D721Med (cell line): Measurements from ENCODE around the gene CDON.

ENCODE experiments used
- DNase-seq: peaks from one replicate; pipeline ENCODE4 v3.0.0; 2011; ENCODE audit warnings: low spot score; ENCODE audit not compliant: insufficient read length
- FAIRE-seq: peaks from 2 replicates; lab custom pipeline; 2011; peaks lifted over from hg19 to GRCh38; lab: Jason Lieb, UNC
- TF ChIP-seq, protein P1 (sequence below): IDR thresholded peaks from 2 replicates; pipeline ENCODE4 v1.5.1; 2012; ENCODE audit warnings: mild to moderate bottlenecking, control low read depth; ENCODE audit not compliant: insufficient read depth; ENCODE audit errors: missing control alignments

The CDON gene

DNA sequence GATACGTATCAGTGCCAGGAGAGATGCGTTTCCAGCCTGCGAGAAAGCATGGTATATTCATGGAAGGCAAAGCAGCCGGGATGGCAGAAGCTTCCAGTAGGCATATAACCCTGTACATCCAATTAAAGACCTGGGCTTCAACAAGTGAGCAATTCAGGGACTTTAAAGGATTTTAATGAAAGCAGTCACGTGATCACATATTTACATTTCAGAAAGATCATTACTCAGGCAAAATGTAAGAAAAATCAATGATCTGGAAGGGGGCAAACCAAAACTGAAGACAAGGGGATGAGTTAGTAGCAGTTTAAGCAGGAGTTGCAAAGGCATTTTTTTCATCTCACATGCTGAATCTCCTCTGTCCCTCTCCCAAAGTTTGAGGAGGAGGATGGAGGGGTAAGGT is 7.8 kb downstream of the CDON start:
- FAIRE-seq (no peak), DNase-seq (no peak)
- TF ChIP-seq, protein P1, sequence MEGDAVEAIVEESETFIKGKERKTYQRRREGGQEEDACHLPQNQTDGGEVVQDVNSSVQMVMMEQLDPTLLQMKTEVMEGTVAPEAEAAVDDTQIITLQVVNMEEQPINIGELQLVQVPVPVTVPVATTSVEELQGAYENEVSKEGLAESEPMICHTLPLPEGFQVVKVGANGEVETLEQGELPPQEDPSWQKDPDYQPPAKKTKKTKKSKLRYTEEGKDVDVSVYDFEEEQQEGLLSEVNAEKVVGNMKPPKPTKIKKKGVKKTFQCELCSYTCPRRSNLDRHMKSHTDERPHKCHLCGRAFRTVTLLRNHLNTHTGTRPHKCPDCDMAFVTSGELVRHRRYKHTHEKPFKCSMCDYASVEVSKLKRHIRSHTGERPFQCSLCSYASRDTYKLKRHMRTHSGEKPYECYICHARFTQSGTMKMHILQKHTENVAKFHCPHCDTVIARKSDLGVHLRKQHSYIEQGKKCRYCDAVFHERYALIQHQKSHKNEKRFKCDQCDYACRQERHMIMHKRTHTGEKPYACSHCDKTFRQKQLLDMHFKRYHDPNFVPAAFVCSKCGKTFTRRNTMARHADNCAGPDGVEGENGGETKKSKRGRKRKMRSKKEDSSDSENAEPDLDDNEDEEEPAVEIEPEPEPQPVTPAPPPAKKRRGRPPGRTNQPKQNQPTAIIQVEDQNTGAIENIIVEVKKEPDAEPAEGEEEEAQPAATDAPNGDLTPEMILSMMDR: no peak

DNA sequence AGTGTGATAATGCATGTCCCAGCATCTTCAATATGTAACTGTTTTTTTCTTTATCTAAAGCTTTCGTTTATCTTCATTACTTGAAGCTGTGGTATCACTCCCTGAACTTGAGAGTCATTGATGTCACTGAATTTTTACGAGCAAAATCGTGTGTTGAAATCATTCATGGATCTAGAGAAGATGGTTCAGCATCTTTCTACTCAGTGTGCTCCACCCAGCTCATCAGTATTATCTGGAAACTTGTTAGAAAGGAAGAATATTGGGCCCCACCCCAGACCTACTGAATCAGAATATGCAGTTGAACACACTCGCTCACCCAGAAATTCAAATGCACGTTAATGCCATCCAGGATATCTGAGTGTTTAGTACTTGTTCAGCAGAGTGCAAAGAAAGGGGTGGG is 8.3 kb downstream of the CDON start:
- FAIRE-seq: no peak

GRCh38 chr11:126053415-126054286 is 9.0 kb downstream of the CDON start:
- FAIRE-seq: no peak
- TF ChIP-seq, protein P1: no peak
- DNase-seq: no peak

More for the DNA sequence above, 8.3 kb downstream of the CDON start:
- TF ChIP-seq, protein P1: no peak
- no peak for DNase-seq

DNA sequence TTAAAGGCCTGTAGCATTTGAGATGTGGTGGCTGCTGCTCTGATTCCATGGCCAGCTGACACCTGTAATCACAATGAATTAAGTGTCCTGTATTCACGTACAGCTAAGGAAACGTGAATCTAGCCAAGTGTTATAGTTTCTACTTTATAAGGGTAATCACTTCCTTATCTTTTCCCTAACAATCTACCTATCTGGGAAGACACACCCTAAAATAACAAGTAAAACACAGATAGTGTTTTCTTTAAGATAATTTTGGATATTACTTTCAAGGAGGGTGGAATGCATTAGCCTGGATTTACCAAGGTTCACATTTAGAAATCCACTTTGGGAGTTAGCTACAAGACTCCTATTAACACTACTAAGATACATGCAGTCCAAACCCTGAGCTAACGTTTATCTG is 11.5 kb downstream of the CDON start:
- TF ChIP-seq, protein P1: no peak
- DNase-seq (no peak), FAIRE-seq (no peak)

GRCh38 chr11:126049159-126049558 is 13.5 kb downstream of the CDON start:
- TF ChIP-seq, protein P1: no peak
- no peak for FAIRE-seq
- no peak for DNase-seq

- TF ChIP-seq, protein P1: no peak
- no peak for FAIRE-seq
- no peak for DNase-seq
These were observed 14.5 kb downstream of the CDON start for GRCh38 chr11:126048197-126048596.
